H9 (cell line): ENCODE data around the gene ZNF202. TPM values are rescaled to one million over a fixed set of nuclear protein-coding genes. Genes with fewer than 3 reads are reported as not detected.

ENCODE experiments used
- DNase-seq: peaks from one replicate; pipeline ENCODE4 v3.0.0-alpha.2; 2017
- H2AFZ ChIP-seq: one replicate; pipeline ENCODE4 v1.6.1; 2013; ENCODE audit warnings: mild to moderate bottlenecking, low read length, control low read depth, moderate library complexity
- H2AK5ac ChIP-seq: 2 replicates; pipeline ENCODE4 v1.6.1; 2013; ENCODE audit warnings: low read length, control low read depth, mixed read lengths; ENCODE audit not compliant: insufficient read length
- H2BK120ac ChIP-seq: one replicate; pipeline ENCODE4 v1.6.1; 2013; ENCODE audit warnings: low read depth, mild to moderate bottlenecking, low read length, control low read depth, inconsistent platforms; ENCODE audit not compliant: poor library complexity, severe bottlenecking
- H2BK12ac ChIP-seq: 2 replicates; pipeline ENCODE4 v1.6.1; 2013; ENCODE audit warnings: low read length, control low read depth, mixed read lengths, low read depth; ENCODE audit not compliant: insufficient read length
- H2BK15ac ChIP-seq: 2 replicates; pipeline ENCODE4 v1.6.1; 2013; ENCODE audit warnings: low read depth, low read length, control low read depth
- H2BK20ac ChIP-seq: one replicate; pipeline ENCODE4 v1.6.1; 2013; ENCODE audit warnings: low read depth, mild to moderate bottlenecking, low read length, control low read depth, inconsistent platforms; ENCODE audit not compliant: poor library complexity, severe bottlenecking
- H2BK5ac ChIP-seq: 2 replicates; pipeline ENCODE4 v1.6.1; 2013; ENCODE audit warnings: low read length, control low read depth, mixed read lengths; ENCODE audit not compliant: insufficient read length
- H3K14ac ChIP-seq: 2 replicates; pipeline ENCODE4 v1.6.1; 2013; ENCODE audit warnings: low read length, control low read depth; ENCODE audit not compliant: insufficient read depth
- H3K18ac ChIP-seq: 2 replicates; pipeline ENCODE4 v1.6.1; 2013; ENCODE audit warnings: low read depth, mild to moderate bottlenecking, mixed read lengths, low read length, control low read depth; ENCODE audit not compliant: insufficient read length
- H3K23ac ChIP-seq: 2 replicates; pipeline ENCODE4 v1.6.1; 2013; ENCODE audit warnings: low read length, control low read depth, mixed read lengths, low read depth; ENCODE audit not compliant: insufficient read length
- H3K23me2 ChIP-seq: 2 replicates; pipeline ENCODE4 v1.6.1; 2013; ENCODE audit warnings: low read depth, mild to moderate bottlenecking, mixed read lengths, low read length, control low read depth; ENCODE audit not compliant: insufficient read length, poor library complexity, severe bottlenecking
- H3K27ac ChIP-seq: 2 replicates; pipeline ENCODE4 v1.5.1; 2013; ENCODE audit warnings: low read length, control low read depth, mixed read lengths, low read depth; ENCODE audit not compliant: insufficient read length
- H3K27me3 ChIP-seq: 2 replicates; pipeline ENCODE4 v1.6.1; 2013; ENCODE audit warnings: low read length, control low read depth, inconsistent platforms; ENCODE audit not compliant: insufficient read depth
- H3K4ac ChIP-seq: 2 replicates; pipeline ENCODE4 v1.6.1; 2013; ENCODE audit warnings: low read depth, mild to moderate bottlenecking, control low read depth, inconsistent platforms, low read length, moderate library complexity
- H3K4me1 ChIP-seq: 2 replicates; pipeline ENCODE4 v1.6.1; 2013; ENCODE audit warnings: low read length, control low read depth, inconsistent platforms; ENCODE audit not compliant: insufficient read depth
- H3K4me2 ChIP-seq: 2 replicates; pipeline ENCODE4 v1.6.1; 2013; ENCODE audit warnings: low read length, control low read depth, mixed read lengths; ENCODE audit not compliant: insufficient read length, insufficient read depth
- H3K56ac ChIP-seq: 2 replicates; pipeline ENCODE4 v1.6.1; 2013; ENCODE audit warnings: low read depth, mild to moderate bottlenecking, mixed read lengths, low read length, control low read depth; ENCODE audit not compliant: insufficient read length
- H3K79me1 ChIP-seq: 2 replicates; pipeline ENCODE4 v1.6.1; 2013; ENCODE audit warnings: low read depth, mild to moderate bottlenecking, moderate library complexity, low read length, control low read depth, inconsistent platforms; ENCODE audit not compliant: insufficient read depth, poor library complexity, severe bottlenecking
- H3K79me2 ChIP-seq: 2 replicates; pipeline ENCODE4 v1.6.1; 2013; ENCODE audit warnings: low read length, control low read depth, inconsistent platforms; ENCODE audit not compliant: insufficient read depth
- H3K9ac ChIP-seq: 2 replicates; pipeline ENCODE4 v1.6.1; 2013; ENCODE audit warnings: low read length, control low read depth, mixed read lengths; ENCODE audit not compliant: insufficient read length; ENCODE audit errors: extremely low read depth
- H3K9me3 ChIP-seq: one replicate; pipeline ENCODE4 v1.6.1; 2013; ENCODE audit warnings: low read depth, low read length, inconsistent platforms; ENCODE audit not compliant: control insufficient read depth
- H3T11ph ChIP-seq: one replicate; pipeline ENCODE4 v1.6.1; 2013; ENCODE audit warnings: mild to moderate bottlenecking, low read length, control low read depth, inconsistent platforms
- H4K20me1 ChIP-seq: one replicate; pipeline ENCODE4 v1.6.1; 2013; ENCODE audit not compliant: control insufficient read depth, insufficient read length, insufficient read depth
- H4K5ac ChIP-seq: 2 replicates; pipeline ENCODE4 v1.6.1; 2013; ENCODE audit warnings: low read depth, mild to moderate bottlenecking, mixed read lengths, low read length, control low read depth; ENCODE audit not compliant: insufficient read length
- H4K8ac ChIP-seq: replicated peaks from 2 replicates; pipeline ENCODE4 v1.6.1; 2013; ENCODE audit warnings: low read length, control low read depth, mixed read lengths, low read depth; ENCODE audit not compliant: insufficient read length
- H4K91ac ChIP-seq: 2 replicates; pipeline ENCODE4 v1.6.1; 2013; ENCODE audit warnings: low read depth, mild to moderate bottlenecking, moderate library complexity, mixed read lengths, low read length, control low read depth; ENCODE audit not compliant: insufficient read length
- H3K27ac Mint-ChIP-seq, 3 experiments: 2 replicates in 2 of 3; 3 replicates in 1 of 3; pipeline ENCODE4 v1.8.0; 2020 to 2021; ENCODE audit warnings: mixed read lengths in 3 of 3, mild to moderate bottlenecking in 1 of 3, moderate library complexity in 1 of 3
- H3K27me3 Mint-ChIP-seq: 2 replicates; pipeline ENCODE4 v1.8.0; 2021; ENCODE audit warnings: low read depth, mild to moderate bottlenecking, moderate library complexity, mixed read lengths
- H3K36me3 Mint-ChIP-seq, 3 experiments: 2 replicates in 2 of 3; 3 replicates in 1 of 3; pipeline ENCODE4 v1.8.0; 2020 to 2021; ENCODE audit warnings: low read depth in 3 of 3, mixed read lengths in 3 of 3; ENCODE audit not compliant: insufficient read depth in 1 of 3
- H3K4me1 Mint-ChIP-seq, 2 experiments: 2 replicates each; pipeline ENCODE4 v1.8.0; 2020; ENCODE audit warnings: mixed read lengths in 2 of 2
- H3K4me3 Mint-ChIP-seq, 2 experiments: 2 replicates in 1 of 2; 3 replicates in 1 of 2; pipeline ENCODE4 v1.8.0; 2020 to 2021; ENCODE audit warnings: mild to moderate bottlenecking in 2 of 2, mixed read lengths in 2 of 2, moderate library complexity in 1 of 2
- H3K9me3 Mint-ChIP-seq, 2 experiments: 2 replicates in 1 of 2; 3 replicates in 1 of 2; pipeline ENCODE4 v1.8.0; 2020; ENCODE audit warnings: mild to moderate bottlenecking in 2 of 2, mixed read lengths in 2 of 2, moderate library complexity in 1 of 2
- CTCF ChIP-seq: fragments of 200-600 bp; sonication (generic); conservative IDR thresholded peaks from 3 replicates; pipeline ENCODE4 v1.8.0; 2021; ENCODE audit warnings: antibody characterized with exemption, mild to moderate bottlenecking
- WGBS: extraction: QIAGEN DNeasy Blood & Tissue Kit; methylation state at CpG from one replicate; pipeline ENCODE4 v1.1.7; 2013; ENCODE audit warnings: missing lambda C conversion rate, low lambda C conversion rate, mixed read lengths; ENCODE audit not compliant: insufficient read length; ENCODE audit errors: extremely low coverage; 5-methylcytosine and 5-hydroxymethylcytosine counted together
- total RNA-seq: library from RNA; stranded (reverse); gene quantifications from 2 replicates; pipeline ENCODE4 v1.2.1, GENCODE V29; 2021

Gene ZNF202
- total RNA-seq, 1 experiment from 2014 or later: 49.2 TPM

- Histone ChIP-seq H3T11ph (no peak overlapping the region), H3K4me1 (peaks cover 7% of the 10 kb centered on the region; the same call in 1 of the 2 replicates), H4K20me1 (no peaks in the 10 kb centered on the region), H2BK15ac (no peak overlapping the region), H2AK5ac (no peak overlapping the region), H3K14ac (no peak overlapping the region), H3K79me1 (no peaks in the 10 kb centered on the region), H3K27ac (no peak overlapping the region), H3K18ac (no peak overlapping the region), H4K5ac (no peak overlapping the region), H3K4ac (no peak overlapping the region), H3K4me2 (no peak overlapping the region), H3K23ac (no peak overlapping the region), H2BK120ac (no peak overlapping the region), H3K56ac (no peak overlapping the region), H3K9ac (no peak overlapping the region), H3K27me3 (no peaks in the 10 kb centered on the region), H4K8ac (no peak overlapping the region), H3K79me2 (no peaks in the 10 kb centered on the region), H2AFZ (no peak overlapping the region), H2BK5ac (no peak overlapping the region), H3K23me2 (no peaks in the 10 kb centered on the region), H4K91ac (no peak overlapping the region), H2BK12ac (no peak overlapping the region), H2BK20ac (no peak overlapping the region), H3K9me3 (no peaks in the 10 kb centered on the region)
- DNase-seq: no peak
- Mint-ChIP-seq H3K4me1 (peaks cover 67% of the 10 kb centered on the region in 2 experiments), H3K27ac (peak overlapping the region; percentile 22 to 91 (median 87)), H3K4me3 (no peak overlapping the region), H3K27me3 (no peaks in the 10 kb centered on the region), H3K36me3 (peaks cover 2 to 23% (median 19%) of the 10 kb centered on the region in 3 experiments; a peak in 6 of 7 replicates), H3K9me3 (peaks cover 9 to 15% of the 10 kb centered on the region in 2 experiments)
- TF ChIP-seq CTCF: no peak
- no CpG with 5 or more reads among the region's 1 CpG for WGBS
Measured at GRCh38 chr11:123778511-123778910, 37.1 kb upstream of the ZNF202 start.
